HG02884 (cell line): ENCODE data around the gene ZNF48.
"Not testable (repeated sequence)": the region's sequence is repeated elsewhere in the genome, so short reads cannot be mapped to it uniquely, and the experiment has no call there.

Source experiments
- ATAC-seq: cut with Tn5 transposase; IDR thresholded peaks from one replicate; pipeline ENCODE4 v1.9.1; 2021; ENCODE audit warnings: mild to moderate bottlenecking, moderate library complexity; ENCODE audit not compliant: unreplicated experiment

ZNF48 gene

DNA sequence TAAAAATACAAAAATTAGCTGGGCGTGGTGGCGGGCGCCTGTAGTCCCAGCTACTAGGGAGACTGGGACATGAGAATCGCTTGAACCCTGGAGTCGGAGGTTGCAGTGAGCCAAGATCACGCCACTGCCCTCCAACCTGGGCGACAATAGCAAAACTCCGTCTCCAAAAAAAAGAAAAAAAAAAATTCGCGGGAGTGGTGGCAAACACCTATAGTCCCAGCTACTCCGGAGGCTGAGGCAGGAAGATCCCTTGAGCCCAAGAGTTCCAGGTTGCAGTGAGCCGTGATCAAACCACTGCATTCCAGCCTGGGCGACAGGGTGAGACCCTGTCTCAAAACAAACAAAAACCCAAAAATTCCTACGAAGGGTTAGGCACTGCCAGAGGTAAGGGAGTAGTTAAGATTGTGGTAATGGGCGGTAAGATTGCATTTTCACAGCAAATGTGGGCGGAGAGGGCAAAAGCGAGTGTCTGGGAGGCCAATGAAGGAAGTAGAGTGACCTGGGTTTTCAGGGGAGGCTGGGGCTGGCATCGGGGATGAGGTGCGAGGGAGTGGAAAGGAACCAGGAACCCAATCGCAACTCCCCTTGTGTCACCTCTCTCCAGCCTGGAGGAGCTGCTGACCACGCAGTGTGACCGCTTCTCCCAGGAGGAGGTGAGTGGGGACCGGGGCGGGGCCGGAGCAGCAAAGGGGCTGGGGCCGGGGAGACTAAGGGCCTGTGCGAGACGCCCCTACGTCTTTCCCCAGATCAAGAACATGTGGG is 18.0 kb upstream of the ZNF48 start:
- ATAC-seq: no peak

DNA sequence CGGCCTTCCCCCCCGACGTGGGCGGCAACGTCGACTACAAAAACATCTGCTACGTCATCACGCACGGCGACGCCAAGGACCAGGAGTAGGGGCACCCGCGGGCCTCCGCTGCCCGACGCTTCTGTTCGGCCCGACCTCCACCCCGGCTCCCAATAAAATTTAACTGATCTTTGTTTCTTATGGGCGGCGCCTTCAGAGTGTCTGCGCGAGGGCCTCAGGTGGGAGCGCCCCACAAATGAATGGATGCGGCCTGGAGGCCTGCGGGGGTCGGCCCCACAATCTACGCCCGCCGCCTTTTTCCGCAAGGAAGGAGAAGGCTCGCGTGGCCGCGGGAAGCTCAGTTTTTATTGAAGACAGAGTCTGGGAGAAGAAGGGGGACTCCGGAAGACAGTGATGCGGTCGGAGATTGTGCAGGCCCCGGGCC is 17.4 kb upstream of the ZNF48 start:
- ATAC-seq: no peak

DNA sequence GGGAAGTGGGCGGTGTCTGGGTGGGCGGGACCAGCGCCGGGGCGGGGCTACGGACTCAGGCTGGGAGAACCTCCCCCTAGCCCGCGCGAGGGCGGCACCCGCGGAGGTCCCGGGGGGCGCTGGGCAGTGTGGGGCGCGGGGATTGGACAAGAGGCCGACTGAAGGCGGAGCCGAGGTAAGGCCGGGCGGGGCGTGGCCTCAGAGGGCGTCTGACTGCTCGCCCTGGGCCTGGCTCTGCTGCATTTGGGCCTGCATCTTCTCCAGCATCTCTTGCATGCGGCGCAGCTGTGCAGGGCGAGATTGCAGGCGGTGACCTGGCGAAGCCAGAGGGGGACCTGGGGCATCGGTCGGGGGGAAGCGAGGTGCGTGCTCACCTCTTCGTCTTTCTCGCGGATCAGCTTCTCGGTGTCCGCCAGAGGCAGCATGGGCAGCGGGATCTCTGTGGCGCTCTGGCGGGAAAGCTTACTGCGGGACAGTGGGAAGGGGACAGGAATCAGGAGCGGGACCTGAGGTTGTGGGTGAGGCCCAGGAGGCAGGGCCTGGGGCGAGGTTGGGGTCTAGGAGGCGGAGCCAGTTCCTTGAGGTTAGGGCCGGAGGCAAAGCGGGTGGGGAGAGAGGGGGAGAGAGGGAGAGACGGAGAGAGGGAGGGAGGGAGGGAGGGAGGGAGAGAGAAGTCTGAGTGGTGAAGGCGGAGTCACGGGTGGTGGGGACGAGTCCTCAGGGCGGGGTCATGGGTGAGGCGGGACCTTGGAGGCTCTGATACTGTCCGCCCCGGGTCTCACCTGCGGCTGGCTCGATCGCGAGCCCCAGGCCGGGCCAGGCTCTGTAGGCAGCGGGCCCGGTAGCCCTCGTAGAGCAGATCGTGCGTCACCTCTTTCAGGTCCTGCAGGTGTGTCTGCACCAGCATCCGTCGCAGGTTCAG is 16.7 kb upstream of the ZNF48 start:
- peak; percentile 75 for ATAC-seq

DNA sequence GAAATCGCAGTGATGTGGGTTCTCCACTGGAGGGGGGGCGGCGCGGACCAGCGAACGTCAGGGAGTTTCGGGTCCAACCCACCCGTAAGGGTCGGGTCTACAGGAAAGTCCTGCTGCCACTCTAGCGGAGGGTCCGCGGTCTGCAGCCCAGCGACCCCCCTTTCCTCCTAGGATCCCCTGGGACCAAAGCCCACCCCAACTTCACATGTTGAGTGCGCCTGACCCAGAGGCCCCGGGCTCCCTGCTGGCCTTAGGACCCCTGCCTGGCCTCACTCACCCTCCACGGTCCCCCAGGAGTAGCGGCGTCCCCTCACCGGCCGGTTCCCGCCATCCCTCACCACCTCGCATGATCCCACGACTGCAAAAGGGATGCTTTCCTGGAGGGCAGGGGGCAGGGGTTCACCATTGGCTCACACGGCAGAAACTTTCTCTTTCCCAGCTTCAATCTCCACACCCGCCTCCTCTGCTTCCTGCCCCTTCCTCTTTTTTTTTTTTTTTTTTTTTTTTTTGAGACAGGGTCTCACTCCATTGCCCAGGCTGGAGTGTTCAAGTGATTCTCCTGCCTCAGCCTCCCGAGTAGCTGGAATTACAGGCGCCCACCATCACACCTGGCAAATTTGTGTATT is 15.9 kb upstream of the ZNF48 start:
- no peak for ATAC-seq

DNA sequence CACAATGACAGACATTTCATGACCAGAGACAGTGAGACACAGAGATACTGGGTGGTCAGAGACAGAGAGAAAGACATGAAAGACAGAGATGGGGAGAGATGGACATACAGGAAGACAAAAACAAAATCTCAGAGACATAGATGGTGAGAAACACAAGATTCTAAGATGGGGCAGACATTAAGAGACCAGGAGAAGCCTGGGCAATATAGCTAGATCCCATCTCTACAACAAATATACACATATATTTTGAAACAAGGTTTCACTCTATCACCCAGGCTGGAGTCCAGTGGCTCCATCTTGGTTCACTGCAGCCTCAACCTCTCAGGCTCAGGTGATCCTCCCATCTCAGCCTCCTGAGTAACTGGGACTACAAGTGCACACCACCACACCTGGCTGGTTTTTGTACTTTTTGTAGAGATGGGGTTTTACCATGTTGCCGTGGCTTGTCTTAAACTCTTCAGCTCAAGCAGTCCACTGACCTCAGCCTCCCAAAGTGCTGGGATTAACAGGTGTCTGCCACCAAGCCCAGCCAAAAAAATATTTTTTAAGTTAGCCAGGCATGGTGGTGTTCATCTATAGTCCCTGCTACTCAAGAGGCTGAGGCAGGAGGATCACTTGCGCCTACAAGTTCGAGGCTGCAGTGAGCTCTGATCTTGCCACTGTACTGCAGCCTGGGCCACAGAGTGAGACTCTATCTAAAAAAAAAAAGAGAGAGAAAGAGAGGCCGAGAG is 15.0 kb upstream of the ZNF48 start:
- no peak for ATAC-seq

DNA sequence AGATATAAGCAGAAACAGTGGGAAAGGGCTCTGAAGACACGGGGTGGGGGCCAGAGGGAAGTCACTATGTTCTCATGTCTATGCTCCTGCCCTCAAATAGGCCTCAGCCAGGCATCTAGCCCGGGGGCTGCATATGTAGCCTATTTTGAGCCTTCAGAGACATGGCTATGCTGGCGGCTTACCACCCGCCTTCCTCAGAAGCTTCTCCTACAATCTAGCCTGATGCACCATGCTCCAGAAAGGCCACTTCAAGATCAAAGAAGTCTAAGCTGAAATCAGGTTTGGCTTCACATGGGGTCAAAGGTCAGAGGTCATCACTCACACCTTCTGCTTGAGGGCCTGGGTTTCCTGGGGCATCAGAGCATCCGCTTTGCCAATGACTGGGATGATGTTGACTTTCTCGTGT is 14.4 kb upstream of the ZNF48 start:
- no peak for ATAC-seq

DNA sequence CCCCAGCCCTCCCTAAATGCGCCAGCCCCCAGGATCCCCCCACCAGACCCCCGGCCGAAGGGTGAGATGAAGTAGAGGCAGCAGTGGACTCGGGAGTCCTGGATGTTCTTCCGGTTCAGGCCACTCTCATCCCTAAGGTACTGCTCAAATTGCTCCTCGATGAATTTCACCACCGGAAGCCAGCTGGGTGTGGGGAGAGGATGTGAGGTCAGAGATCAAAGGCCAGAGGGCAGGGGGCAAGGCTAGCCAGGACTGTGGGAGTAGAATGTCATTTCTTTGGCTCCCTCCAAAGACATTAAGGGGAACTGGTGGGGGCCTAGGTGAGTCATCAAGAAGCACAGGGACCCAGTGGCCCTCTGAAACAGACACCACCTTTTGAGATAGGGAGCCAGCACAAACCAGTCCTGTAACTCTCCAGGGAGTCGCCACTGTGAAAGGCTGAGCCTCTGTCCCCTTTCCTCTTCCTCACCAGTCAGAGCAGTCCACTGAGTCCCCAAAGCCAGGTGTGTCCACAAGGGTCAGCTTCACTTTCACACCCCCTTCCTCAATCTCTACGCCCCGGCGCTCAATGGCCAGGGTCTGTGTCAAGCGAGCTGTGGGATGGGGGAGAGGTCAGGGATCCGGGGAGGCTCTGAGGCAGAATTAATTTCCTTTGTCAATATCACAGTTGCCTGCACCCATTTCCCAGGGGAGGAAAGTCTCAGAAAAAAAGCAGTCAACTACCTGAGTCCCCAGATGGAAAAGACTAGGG is 13.8 kb upstream of the ZNF48 start:
- no peak for ATAC-seq

DNA sequence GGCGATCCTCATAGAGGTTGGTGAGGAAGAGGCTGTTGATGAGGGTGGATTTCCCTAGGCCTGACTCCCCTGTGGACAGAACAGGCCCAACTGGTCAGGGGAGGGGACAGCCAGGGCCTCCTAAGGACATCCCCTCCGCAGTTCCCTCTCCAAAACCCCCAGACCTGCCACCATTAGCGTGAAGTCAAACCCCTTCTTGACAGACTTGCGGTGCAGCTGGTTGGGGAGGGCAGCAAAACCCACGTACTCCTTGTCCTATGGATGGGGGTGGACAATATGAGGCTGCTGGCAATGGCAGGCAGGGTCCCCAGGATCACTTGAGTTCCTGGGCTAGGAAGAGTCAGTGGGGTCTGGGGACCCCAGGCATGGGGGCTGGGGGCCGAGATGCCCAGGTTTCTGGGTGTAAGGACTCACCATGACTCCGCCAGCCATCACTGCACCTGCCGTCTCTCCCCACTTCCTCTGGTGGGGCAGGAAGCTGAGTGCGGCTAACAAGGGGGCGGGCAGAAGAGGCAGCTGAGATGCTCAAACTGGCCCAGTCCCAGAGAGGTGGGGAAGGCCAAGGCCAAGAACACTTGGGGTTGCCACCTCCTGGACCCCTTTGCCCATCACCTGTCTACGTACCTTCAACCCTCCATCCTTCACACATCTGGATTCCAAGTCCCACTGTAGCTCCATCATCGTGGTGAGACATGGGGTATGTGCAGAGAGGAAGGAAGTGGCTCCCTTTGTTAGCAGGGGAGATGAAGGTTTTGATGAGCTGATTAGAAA is 12.9 kb upstream of the ZNF48 start, which contains the start of gene SEPTIN1:
Gene SEPTIN1 (minus strand): TSS at position 451 of the 771 bp plus-strand sequence. CDS start 19 bp downstream, at position 432.
- no peak for ATAC-seq

DNA sequence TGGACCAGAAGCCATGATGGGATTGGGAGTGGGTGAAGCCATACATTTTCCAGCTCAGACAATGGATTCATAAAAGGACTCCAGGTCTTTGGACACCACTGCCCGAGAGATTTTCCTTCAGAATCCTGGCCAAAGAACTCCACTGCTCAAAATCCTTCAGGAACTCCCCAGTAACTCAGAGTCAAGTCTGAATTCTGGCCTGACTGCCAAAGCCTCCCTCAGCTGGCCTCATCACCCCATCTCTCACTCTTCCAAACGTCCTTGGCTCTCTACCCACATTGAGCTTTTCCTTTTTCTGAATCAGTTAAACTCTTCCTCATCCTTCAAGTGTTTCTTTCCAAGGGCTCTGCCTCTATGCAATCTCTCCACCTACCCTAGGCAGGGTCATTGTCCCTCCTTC is 11.7 kb upstream of the ZNF48 start:
- ATAC-seq: no peak

DNA sequence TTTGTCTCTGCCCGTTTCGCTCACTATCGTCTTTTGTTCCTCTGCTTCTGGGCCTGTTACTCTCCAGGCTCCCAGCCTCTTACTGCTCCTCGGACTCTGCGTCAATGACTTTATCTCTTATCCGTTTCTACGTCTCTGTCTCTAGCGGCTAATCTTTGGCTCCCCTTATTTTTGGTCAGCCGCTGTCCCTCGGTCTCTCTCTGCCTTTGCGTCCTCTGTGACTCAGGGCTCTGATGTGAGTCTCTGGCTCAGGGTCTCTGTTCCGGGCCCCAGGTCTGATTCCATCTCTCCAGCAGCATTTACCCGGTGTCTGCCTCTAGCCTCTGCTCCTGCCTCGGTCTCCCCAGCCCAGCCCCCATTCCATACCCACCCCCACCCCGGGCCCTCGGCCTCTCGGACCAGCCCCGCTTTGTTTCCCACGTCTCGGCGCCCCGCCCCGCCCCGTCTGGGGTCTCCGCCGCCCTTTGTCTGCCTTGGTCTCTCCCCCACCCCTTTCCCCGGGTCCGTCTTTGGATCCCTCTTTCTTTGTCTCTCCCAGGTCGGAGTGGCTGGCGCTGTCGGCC is 547 bp upstream of the ZNF48 start:
- no peak for ATAC-seq

DNA sequence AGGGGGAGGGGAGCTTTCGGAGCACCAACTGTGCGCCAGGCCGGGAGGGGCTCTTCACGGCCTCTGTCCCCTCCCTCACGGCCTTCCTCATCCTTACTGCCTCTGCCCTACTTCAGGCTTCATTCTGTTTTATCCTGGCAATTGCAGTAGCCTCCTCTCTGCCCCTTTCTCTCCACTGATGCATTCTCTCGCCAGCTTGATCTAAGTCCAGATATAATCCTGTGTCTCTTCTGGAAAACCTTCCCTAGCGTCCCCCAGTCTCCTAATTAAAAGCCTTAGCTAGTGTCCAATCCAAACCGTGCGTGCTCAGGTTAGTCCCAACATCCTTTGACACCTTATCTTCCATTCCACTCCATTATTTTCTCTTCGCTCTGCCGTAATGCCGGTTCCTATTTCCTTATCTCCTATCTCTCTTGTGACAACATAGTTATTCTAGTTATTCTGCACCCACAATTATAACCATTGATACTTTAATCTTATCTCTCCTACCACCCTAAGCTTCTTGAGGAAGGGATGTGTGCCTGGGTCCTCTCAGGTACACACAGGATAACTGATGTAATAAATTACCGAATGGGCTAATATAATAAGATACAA is 869 bp downstream of the ZNF48 start:
- ATAC-seq: no peak

DNA sequence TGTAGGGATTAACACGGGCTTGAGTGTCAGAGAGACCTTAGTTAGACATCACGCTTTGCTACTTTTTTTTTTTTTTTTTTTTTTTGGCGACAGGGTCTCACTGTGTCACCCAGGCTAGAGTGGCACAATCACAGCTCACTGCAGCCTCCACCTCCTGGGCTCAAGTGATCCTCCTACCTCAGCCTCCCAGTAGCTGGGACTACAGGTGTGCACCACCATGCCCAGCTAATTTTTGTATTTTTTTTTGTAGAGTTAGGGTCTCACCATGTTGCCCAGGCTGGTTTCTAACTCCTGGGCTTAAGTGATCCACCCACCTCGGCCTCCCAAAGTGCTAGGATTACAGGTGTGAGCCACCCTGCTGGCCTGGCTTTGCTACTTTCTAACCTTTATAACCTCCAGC is 1.4 kb downstream of the ZNF48 start:
- ATAC-seq: not testable (repeated sequence)

DNA sequence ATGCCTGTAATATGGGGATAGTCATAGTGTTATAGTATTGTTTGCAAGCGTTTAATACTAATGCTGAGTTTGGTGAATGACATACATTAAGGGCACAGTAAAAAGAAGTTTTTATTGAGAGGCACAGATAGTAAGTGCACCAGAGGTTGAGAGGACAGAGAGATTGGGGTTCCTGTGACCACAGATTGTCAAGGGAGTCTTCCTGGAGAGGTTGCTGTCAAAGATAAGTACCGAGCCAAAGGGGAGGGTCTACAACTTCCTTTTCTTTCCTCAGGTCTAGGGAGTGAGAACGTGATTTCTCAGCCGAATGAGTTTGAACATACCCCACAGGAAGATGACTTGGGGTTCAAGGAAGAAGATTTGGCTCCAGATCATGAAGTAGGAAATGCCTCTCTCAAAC is 1.8 kb downstream of the ZNF48 start:
- no peak for ATAC-seq

DNA sequence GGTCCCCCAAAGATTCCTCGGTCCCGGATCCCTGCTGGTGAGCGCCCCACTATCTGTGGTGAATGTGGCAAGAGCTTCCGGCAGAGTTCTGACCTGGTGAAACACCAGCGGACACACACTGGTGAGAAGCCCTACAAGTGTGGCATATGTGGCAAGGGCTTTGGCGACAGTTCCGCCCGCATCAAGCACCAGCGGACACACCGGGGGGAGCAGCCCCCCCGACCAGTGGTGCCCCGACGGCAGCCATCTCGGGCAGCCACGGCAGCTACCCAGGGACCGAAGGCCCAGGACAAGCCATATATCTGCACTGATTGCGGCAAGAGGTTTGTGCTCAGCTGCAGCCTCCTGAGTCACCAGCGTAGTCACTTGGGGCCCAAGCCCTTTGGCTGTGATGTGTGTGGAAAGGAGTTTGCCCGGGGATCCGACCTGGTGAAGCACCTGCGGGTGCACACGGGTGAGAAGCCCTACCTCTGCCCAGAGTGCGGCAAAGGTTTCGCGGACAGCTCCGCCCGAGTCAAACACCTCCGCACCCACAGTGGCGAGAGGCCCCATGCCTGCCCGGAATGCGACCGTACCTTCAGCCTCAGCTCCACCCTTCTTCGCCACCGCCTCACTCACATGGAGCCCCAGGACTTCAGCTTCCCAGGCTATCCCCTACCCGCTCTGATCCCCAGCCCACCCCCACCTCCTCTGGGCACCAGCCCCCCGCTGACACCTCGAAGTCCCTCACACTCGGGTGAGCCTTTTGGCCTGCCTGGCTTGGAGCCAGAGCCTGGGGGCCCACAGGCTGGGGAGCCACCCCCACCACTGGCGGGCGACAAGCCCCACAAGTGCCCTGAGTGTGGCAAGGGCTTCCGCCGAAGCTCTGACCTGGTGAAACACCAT is 2.8 kb downstream of the ZNF48 start:
- no peak for ATAC-seq

DNA sequence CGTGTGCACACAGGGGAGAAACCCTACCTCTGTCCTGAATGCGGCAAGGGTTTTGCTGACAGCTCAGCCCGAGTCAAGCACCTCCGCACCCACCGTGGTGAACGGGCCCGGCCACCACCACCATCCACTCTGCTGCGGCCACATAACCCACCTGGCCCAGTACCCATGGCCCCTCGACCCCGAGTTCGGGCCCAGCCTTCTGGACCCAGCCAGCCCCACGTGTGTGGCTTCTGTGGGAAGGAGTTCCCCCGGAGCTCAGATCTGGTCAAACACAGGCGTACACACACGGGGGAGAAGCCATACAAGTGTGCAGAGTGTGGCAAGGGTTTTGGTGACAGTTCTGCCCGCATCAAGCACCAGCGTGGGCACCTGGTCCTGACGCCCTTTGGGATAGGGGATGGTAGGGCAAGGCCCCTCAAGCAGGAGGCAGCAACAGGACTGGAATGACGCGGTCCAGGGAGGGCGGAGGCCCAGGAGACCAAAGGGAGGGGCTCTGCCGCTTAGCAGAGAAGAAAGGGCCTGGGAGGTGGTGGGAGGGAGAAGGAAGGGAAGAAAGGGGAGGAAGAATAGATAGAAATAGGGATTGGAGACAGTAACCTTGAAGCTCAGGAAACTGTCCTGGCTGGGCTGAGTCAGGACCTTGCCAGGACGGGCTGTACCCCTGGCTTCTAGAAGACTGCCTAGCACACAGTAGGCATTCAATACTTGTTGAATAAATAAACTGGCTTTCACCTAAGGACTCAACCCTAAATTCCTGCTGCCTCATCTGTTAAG is 3.6 kb downstream of the ZNF48 start:
- ATAC-seq: no peak

DNA sequence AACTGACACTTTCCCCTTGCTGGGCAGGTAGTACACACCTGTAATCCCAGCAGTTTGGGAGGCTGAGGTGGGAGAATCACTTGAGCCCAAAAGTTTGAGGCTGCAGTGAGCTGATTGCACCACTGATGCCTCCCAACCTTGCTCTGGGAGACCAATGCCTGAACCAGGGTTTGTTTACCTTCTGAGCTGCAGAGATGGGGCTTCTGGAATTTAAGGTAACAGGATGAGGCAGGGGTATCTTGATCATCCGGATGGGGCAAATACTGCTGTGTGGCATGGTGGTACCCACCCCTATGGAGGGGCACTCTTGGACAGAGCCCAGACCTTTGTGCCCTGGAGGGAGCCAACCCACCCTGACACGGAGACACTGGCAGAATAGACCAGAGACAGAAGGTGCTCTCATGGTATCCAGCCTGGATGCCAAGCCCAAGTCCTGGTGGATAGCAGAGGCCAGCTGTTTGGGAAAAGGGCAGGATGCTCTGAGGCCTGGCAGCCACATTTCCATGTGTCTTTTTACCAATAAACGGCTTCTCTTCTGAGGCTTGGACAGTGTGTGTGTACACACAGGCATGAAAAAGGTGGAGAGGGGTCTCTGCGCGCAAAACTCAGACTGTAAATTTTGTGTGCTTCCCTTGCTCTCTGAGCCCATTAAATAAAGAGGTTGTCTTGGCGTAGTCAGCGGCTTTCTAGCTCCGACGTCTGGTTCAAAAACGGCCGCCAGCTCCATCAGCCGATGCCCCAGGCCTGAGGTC is 4.4 kb downstream of the ZNF48 start:
- no peak for ATAC-seq
